ENCODE results near the gene MAFB.

- TF ChIP-seq, protein P1, sequence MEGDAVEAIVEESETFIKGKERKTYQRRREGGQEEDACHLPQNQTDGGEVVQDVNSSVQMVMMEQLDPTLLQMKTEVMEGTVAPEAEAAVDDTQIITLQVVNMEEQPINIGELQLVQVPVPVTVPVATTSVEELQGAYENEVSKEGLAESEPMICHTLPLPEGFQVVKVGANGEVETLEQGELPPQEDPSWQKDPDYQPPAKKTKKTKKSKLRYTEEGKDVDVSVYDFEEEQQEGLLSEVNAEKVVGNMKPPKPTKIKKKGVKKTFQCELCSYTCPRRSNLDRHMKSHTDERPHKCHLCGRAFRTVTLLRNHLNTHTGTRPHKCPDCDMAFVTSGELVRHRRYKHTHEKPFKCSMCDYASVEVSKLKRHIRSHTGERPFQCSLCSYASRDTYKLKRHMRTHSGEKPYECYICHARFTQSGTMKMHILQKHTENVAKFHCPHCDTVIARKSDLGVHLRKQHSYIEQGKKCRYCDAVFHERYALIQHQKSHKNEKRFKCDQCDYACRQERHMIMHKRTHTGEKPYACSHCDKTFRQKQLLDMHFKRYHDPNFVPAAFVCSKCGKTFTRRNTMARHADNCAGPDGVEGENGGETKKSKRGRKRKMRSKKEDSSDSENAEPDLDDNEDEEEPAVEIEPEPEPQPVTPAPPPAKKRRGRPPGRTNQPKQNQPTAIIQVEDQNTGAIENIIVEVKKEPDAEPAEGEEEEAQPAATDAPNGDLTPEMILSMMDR (IDR thresholded peaks at IDR 0.05) = no peak
- no peak for TF ChIP-seq POLR2A (IDR thresholded peaks at IDR 0.05)
These were observed 7.4 kb downstream of the MAFB start for GRCh38 chr20:40681684-40682083.

Measured in Peyer's patch (tissue), 4 donors.